GM18517 (cell line): Measurements from ENCODE around the gene POLR1H.
"Not testable (repeated sequence)": the region's sequence is repeated elsewhere in the genome, so short reads cannot be mapped to it uniquely, and the experiment has no call there.

ENCODE experiments used
- ATAC-seq: cut with Tn5 transposase; IDR thresholded peaks from one replicate; pipeline ENCODE4 v1.9.1; 2021; ENCODE audit warnings: mild to moderate bottlenecking, moderate library complexity; ENCODE audit not compliant: unreplicated experiment

Gene POLR1H

GRCh38 chr6:30061092-30061857 is at the start of gene POLR1H:
Gene POLR1H, plus strand, starts transcription at chr6:30061265. Its CDS starts 260 bp downstream, at chr6:30061525.
- peak; percentile 88 for ATAC-seq

- ATAC-seq = no peak
Observed at GRCh38 chr6:30013291-30013922, 47.7 kb upstream of the POLR1H start.

GRCh38 chr6:30019819-30020218 is 41.2 kb upstream of the POLR1H start:
- ATAC-seq = no peak

GRCh38 chr6:30020626-30021025 is 40.4 kb upstream of the POLR1H start:
- ATAC-seq = no peak

GRCh38 chr6:30022189-30022588 is 38.9 kb upstream of the POLR1H start:
- ATAC-seq = no peak

- ATAC-seq = not testable (repeated sequence)
Observed at GRCh38 chr6:30022712-30023111, 38.4 kb upstream of the POLR1H start.

- no peak for ATAC-seq
Observed at GRCh38 chr6:30025186-30025585, 35.9 kb upstream of the POLR1H start.

- no peak for ATAC-seq
Observed at GRCh38 chr6:30029588-30029987, 31.5 kb upstream of the POLR1H start.

- ATAC-seq = no peak
Observed at GRCh38 chr6:30031381-30031780, 29.7 kb upstream of the POLR1H start.

- not testable (repeated sequence) for ATAC-seq
Observed at GRCh38 chr6:30033440-30033839, 27.6 kb upstream of the POLR1H start.

GRCh38 chr6:30035784-30036183 is 25.3 kb upstream of the POLR1H start:
- no peak for ATAC-seq

- no peak for ATAC-seq
Observed at GRCh38 chr6:30037182-30037788, 23.8 kb upstream of the POLR1H start.

- no peak for ATAC-seq
Observed at GRCh38 chr6:30041221-30041620, 19.8 kb upstream of the POLR1H start.

GRCh38 chr6:30041821-30042220 is 19.2 kb upstream of the POLR1H start:
- no peak for ATAC-seq

- ATAC-seq = no peak
Observed at GRCh38 chr6:30042476-30042875, 18.6 kb upstream of the POLR1H start.

- ATAC-seq = no peak
Observed at GRCh38 chr6:30042914-30043313, 18.2 kb upstream of the POLR1H start.

GRCh38 chr6:30043744-30044143 is 17.3 kb upstream of the POLR1H start:
- ATAC-seq = no peak

GRCh38 chr6:30044630-30045029 is 16.4 kb upstream of the POLR1H start:
- ATAC-seq = no peak

GRCh38 chr6:30047220-30047619 is 13.8 kb upstream of the POLR1H start:
- ATAC-seq = no peak

- no peak for ATAC-seq
Observed at GRCh38 chr6:30053682-30054081, 7.4 kb upstream of the POLR1H start.

- no peak for ATAC-seq
Observed at GRCh38 chr6:30055513-30055912, 5.6 kb upstream of the POLR1H start.

- ATAC-seq = no peak
Observed at GRCh38 chr6:30060606-30061091, 416 bp upstream of the POLR1H start.
